ENCODE measurements around the gene KCNMB2. TPM values are rescaled to one million over a fixed set of nuclear protein-coding genes. Genes with fewer than 3 reads are reported as not detected.

The KCNMB2 gene
- total and polyA plus RNA-seq, 8 donors = 0.69 to 38.0 (median 2.3) TPM

DNA sequence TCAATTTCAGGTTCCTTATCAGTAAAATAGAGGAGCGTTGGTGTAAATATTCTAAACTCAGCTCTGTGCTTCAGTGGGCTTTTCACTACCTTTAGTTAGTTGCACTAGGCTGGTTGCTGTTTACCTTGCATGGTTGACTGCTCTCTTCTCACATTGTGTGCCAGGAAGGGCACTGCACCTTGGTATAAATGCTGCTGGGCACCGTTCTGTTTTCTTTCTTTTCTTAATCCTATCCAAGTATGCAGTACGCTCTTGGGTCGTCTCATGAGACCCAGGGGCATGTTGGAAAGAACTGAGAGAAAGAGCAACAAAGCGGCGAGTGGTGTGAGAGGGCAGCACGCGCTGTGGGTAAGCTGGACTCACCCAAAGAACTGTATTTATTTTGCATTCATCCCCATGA lies 22.4 kb downstream of the KCNMB2 start:
- Histone ChIP-seq H3K27ac (no peak overlapping the region), H3K4me1 (no peaks in the 10 kb centered on the region), H3K36me3 (no peaks in the 10 kb centered on the region), H3K9me3 (no peaks in the 10 kb centered on the region), H3K4me3 (no peak overlapping the region), H3K27me3 (no peaks in the 10 kb centered on the region)
- TF ChIP-seq, protein P1, sequence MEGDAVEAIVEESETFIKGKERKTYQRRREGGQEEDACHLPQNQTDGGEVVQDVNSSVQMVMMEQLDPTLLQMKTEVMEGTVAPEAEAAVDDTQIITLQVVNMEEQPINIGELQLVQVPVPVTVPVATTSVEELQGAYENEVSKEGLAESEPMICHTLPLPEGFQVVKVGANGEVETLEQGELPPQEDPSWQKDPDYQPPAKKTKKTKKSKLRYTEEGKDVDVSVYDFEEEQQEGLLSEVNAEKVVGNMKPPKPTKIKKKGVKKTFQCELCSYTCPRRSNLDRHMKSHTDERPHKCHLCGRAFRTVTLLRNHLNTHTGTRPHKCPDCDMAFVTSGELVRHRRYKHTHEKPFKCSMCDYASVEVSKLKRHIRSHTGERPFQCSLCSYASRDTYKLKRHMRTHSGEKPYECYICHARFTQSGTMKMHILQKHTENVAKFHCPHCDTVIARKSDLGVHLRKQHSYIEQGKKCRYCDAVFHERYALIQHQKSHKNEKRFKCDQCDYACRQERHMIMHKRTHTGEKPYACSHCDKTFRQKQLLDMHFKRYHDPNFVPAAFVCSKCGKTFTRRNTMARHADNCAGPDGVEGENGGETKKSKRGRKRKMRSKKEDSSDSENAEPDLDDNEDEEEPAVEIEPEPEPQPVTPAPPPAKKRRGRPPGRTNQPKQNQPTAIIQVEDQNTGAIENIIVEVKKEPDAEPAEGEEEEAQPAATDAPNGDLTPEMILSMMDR (IDR thresholded peaks at IDR 0.05) = no peak
- FAIRE-seq (no peak), DNase-seq (no peak), ATAC-seq (peak in 2 of 4 donors; percentile 64 to 81)
- WGBS, 2 donors = 73 to 80% methylated on average over 8 of the region's 8 CpGs
- intact Hi-C loops (cut with DNase I) = no loop called here

DNA sequence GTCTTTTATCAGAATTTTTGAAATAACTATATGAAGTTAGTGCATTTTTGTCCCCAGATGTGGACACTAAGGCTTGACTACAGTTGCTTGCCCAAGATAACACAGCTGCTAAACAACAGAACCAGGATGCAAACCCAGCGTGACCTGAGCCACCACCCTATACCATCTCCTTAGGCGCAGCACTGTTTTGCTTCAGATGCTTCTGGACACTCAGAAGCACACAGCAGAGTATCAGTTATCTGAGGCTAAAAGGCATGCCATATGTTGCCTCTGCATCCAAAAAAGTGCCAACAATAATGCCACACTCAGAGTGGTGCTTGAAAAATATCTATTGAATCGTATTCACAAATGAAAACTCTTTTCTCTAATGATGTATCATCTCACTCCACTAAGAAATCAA lies 24.5 kb downstream of the KCNMB2 start:
- Histone ChIP-seq H3K27ac (no peak overlapping the region), H3K9me3 (no peaks in the 10 kb centered on the region), H3K27me3 (no peaks in the 10 kb centered on the region), H3K36me3 (no peaks in the 10 kb centered on the region), H3K4me1 (no peaks in the 10 kb centered on the region), H3K4me3 (no peak overlapping the region)
- no peak for FAIRE-seq
- TF ChIP-seq, protein P1 (IDR thresholded peaks at IDR 0.05) = no peak
- intact Hi-C loops (cut with DNase I) = no loop called here
- 70 to 87% methylated on average over 3 of the region's 3 CpGs for WGBS, 2 donors
- ATAC-seq = no peak
- no peak for DNase-seq

DNA sequence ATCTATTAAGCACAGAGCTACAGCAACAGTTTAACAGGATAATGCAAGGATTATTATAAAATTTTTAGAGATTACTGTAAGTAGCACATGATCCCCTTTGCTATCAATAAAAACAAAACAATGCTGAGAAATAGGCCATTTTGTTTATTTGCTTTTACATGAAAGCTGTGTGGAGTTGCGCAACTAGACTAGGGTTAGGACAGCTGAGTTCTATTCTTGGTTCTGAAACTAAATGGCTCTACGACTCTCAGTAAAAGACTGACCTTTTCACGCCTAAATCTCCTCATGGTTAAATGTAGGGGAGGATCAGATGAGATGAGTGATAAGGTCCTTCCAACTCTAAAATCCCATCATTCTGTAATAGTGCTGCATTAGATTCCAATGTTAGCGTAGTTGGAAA lies 25.0 kb downstream of the KCNMB2 start:
- Histone ChIP-seq H3K36me3 (no peaks in the 10 kb centered on the region), H3K27me3 (no peaks in the 10 kb centered on the region), H3K9me3 (no peaks in the 10 kb centered on the region), H3K27ac (no peak overlapping the region), H3K4me3 (no peak overlapping the region), H3K4me1 (no peaks in the 10 kb centered on the region)
- 75 to 84% methylated on average over 4 of the region's 4 CpGs for WGBS, 2 donors
- FAIRE-seq (no peak), DNase-seq (no peak), ATAC-seq (peak in 1 of 4 donors; percentile 33)
- TF ChIP-seq, protein P1 (IDR thresholded peaks at IDR 0.05) = no peak
- intact Hi-C loops (cut with DNase I) = no loop called here

DNA sequence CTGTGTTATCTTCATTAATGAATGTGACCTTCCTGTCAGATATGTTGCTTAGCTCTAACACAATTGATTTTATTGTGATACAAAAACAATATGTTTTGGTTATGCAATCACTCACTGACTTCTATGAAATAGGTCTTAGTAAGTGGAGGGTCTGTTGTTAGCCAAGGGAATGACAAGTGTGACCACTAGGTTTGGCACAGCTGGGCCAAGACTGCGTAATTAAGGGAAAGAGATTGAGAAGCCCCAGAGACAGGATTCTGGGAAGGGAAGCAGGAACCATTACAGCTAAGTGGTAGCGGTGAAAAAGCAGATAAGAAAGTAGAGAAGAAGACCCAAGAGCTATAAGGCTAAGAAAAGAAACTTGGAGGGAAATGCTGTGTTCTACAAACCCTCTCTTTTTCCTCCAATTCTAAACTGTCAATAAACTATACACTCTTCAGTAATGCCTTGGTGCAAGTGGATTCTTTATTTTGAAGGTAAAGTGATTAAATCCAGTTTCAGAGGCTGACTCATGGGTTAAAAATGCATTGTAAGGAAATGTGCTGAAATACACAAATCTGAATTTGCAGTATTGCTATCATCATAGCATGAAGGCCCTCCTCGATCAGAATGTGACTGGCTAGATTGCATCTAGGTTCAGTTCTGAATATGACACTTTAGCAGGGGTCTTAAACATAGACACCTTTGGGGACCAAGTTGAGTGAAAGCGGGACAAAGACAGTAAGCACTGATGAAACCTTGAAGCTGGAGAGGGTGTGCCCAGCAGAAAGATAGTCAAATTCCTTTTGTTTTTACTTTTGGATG lies 26.1 kb downstream of the KCNMB2 start:
- no peaks in the 10 kb centered on the region for H3K36me3 ChIP-seq
- H3K27ac ChIP-seq = no peak overlapping the region
- DNase-seq = no peak
- 80 to 82% methylated on average over 4 of the region's 4 CpGs for WGBS, 2 donors
- H3K4me3 ChIP-seq = no peak overlapping the region
- H3K9me3 ChIP-seq = no peaks in the 10 kb centered on the region
- H3K27me3 ChIP-seq = no peaks in the 10 kb centered on the region
- intact Hi-C loops (cut with DNase I) = no loop called here
- TF ChIP-seq, protein P1 (IDR thresholded peaks at IDR 0.05) = no peak
- no peak for FAIRE-seq
- ATAC-seq = no peak
- H3K4me1 ChIP-seq = no peaks in the 10 kb centered on the region

DNA sequence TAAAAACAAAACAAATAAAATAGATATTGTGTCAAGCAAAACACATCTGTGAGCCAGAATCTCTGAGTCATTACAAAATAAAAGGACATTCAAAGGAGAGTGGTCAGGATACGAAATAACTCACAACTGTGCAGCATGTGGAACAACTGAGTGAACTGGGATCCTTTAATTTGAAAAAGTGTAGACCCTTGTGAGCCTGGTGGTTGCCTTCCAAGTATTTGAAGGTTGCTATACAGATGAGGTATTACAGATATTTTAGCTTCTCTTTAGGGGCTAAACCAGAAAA lies 26.7 kb downstream of the KCNMB2 start:
- FAIRE-seq (no peak), ATAC-seq (no peak), DNase-seq (no peak)
- intact Hi-C loops (cut with DNase I) = no loop called here
- Histone ChIP-seq H3K36me3 (no peaks in the 10 kb centered on the region), H3K27me3 (no peaks in the 10 kb centered on the region), H3K9me3 (no peaks in the 10 kb centered on the region), H3K4me1 (no peaks in the 10 kb centered on the region), H3K27ac (no peak overlapping the region), H3K4me3 (no peak overlapping the region)
- TF ChIP-seq, protein P1 (IDR thresholded peaks at IDR 0.05) = no peak
- 60 to 68% methylated on average over 1 of the region's 1 CpG for WGBS, 2 donors
